Naive thymus-derived CD4-positive, alpha-beta T cell (primary cell): ENCODE results near the gene SNX5. TPM values are rescaled to one million over a fixed set of nuclear protein-coding genes. Genes with fewer than 3 reads are reported as not detected.
A peak's percentile ranks its signal among the peaks of the same experiment; 100 is the strongest.

Experiments
- ATAC-seq: fragments of 150-1000 bp; cut with Tn5 transposase; 2 replicates; pipeline ENCODE4 v1.10.0; 2021; ENCODE audit warnings: mild to moderate bottlenecking, moderate library complexity
- CTCF ChIA-PET: fragments of 350-600 bp; sonication (Branson Sonifier 250); formaldehyde crosslinking; loops from one replicate; lab custom pipeline; 2021; ENCODE audit warnings: antibody characterized with exemption; lab: Charles Lee
- POLR2A ChIA-PET: fragments of 350-600 bp; sonication (Branson Sonifier 250); formaldehyde crosslinking; loops from one replicate; lab custom pipeline; 2021; ENCODE audit warnings: antibody characterized with exemption, inconsistent platforms; lab: Charles Lee
- DNase-seq, 9 donors: peaks; one replicate each; pipeline versions ENCODE4 v3.0.0 to v3.0.0-alpha.2; 2020 to 2022; ENCODE audit warnings: mixed read lengths in 1 of 9
- H3K27ac ChIP-seq: one replicate; pipeline ENCODE4 v1.7.0; 2013; ENCODE audit warnings: mild to moderate bottlenecking, low read depth, low read length, moderate library complexity
- H3K27me3 ChIP-seq, 2 donors: one replicate each; pipeline ENCODE4 v1.7.0; 2013; ENCODE audit warnings: low read length in 2 of 2, mild to moderate bottlenecking in 2 of 2, moderate library complexity in 2 of 2; ENCODE audit not compliant: control insufficient read depth in 2 of 2, insufficient read depth in 2 of 2
- H3K36me3 ChIP-seq, 3 experiments: 1 replicate in 2 of 3; 2 replicates in 1 of 3; pipeline ENCODE4 v1.7.0; 2013; ENCODE audit warnings: low read length in 3 of 3, mild to moderate bottlenecking in 3 of 3, moderate library complexity in 1 of 3; ENCODE audit not compliant: insufficient read depth in 3 of 3, control insufficient read depth in 2 of 3
- H3K4me1 ChIP-seq, 2 donors: one replicate each; pipeline ENCODE4 v1.7.0; 2013; ENCODE audit warnings: low read length in 2 of 2, mild to moderate bottlenecking in 2 of 2, moderate library complexity in 1 of 2; ENCODE audit not compliant: control insufficient read depth in 2 of 2, insufficient read depth in 2 of 2
- H3K4me3 ChIP-seq: 2 replicates; pipeline ENCODE4 v1.7.0; 2013; ENCODE audit warnings: mild to moderate bottlenecking, low read length
- H3K9me3 ChIP-seq, 3 experiments: 1 replicate in 2 of 3; 2 replicates in 1 of 3; pipeline ENCODE4 v1.7.0; 2013; ENCODE audit warnings: low read length in 3 of 3; ENCODE audit not compliant: control insufficient read depth in 2 of 3
- H3K27ac Mint-ChIP-seq, 9 donors: one replicate each; pipeline ENCODE4 v1.8.0; 2020 to 2022; ENCODE audit warnings: mixed read lengths in 9 of 9, mild to moderate bottlenecking in 8 of 9, moderate library complexity in 5 of 9, inconsistent platforms in 2 of 9
- H3K27me3 Mint-ChIP-seq, 5 donors: one replicate each; pipeline ENCODE4 v1.8.0; 2021 to 2022; ENCODE audit warnings: mixed read lengths in 5 of 5, mild to moderate bottlenecking in 1 of 5
- H3K36me3 Mint-ChIP-seq, 5 donors: one replicate each; pipeline ENCODE4 v1.8.0; 2020 to 2022; ENCODE audit warnings: mixed read lengths in 5 of 5, mild to moderate bottlenecking in 3 of 5, inconsistent platforms in 1 of 5
- H3K4me1 Mint-ChIP-seq, 7 donors: one replicate each; pipeline ENCODE4 v1.8.0; 2020 to 2022; ENCODE audit warnings: mixed read lengths in 7 of 7, mild to moderate bottlenecking in 3 of 7, inconsistent platforms in 1 of 7
- H3K4me3 Mint-ChIP-seq, 10 donors: one replicate each; pipeline ENCODE4 v1.8.0; 2020 to 2022; ENCODE audit warnings: mild to moderate bottlenecking in 10 of 10, mixed read lengths in 10 of 10, moderate library complexity in 6 of 10, inconsistent platforms in 2 of 10
- H3K9me3 Mint-ChIP-seq, 11 donors: one replicate each; pipeline ENCODE4 v1.8.0; 2020 to 2022; ENCODE audit warnings: mixed read lengths in 11 of 11, mild to moderate bottlenecking in 4 of 11, inconsistent platforms in 1 of 11, moderate library complexity in 1 of 11
- intact Hi-C, 2 donors: fragments of 100-400 bp; cut with micrococcal nuclease; formaldehyde crosslinking; loops; one replicate each; pipeline ENCODE4 v1.15.1; 2023
- polyA plus RNA-seq, 2 donors: library from polyadenylated mRNA; unstranded; fragments of 300-500 nt; fragmentation: Illumina TruSeq; gene quantifications; one replicate each; pipeline ENCODE4 v1.2.3, GENCODE V29; 2021
- total RNA-seq, 6 experiments: library from RNA in 5 of 6; stranded (reverse) in 5 of 6; gene quantifications; 1 replicate in 5 of 6; 2 replicates in 1 of 6; pipeline ENCODE4 v1.2.3 and lab custom pipeline; 2021 to 2026

SNX5 gene
- total and polyA plus RNA-seq, 7 experiments from 2014 or later: 40.2 to 148 (median 61.9) TPM

DNA sequence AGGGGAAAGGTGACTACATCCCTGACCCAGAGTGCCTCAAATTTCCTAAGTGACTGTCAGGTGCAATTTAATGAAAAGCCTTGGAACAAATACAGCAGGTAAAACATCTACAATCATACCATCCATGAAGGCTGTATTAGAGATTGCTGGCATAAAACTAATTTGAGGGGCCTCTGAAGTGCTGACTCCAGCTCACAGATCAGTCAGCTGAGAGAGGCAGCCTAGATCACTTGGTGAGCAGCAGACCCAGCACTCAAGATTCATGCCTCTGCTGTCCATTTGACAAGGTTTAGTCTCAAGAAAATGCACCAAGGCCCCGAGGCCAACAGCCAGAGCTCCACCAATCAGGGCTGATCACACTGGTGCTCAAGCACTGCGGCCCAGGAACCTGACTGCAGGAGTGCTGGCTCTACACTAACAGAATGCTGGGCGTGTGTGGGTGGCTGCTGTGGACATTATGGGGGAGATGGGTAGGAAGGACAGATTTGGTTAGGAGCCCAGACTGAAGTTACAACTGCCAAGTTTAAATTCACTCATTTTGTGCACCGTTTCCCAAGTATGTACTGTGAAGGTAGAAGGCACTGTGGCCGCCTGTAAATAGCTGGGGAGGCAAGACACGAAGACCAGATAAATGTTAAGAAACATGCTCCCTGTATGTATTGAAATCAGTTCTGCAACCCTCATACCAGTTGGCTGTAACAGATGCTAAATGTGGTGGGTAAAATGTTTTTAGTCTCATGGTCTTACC lies 28.2 kb downstream of the SNX5 start:
- Mint-ChIP-seq H3K36me3 (peaks cover 5 to 34% (median 6%) of the 10 kb centered on the region in 5 donors), H3K9me3 (peaks cover 0 to 2% (median 0%) of the 10 kb centered on the region in 11 donors), H3K4me1 (peaks cover 0 to 28% (median 12%) of the 10 kb centered on the region in 7 donors), H3K27ac (peak overlapping the region in 3 of 9 donors; percentile 29 to 43 (median 31)), H3K27me3 (no peaks in the 10 kb centered on the region), H3K4me3 (no peak overlapping the region)
- no peaks in the 10 kb centered on the region for H3K9me3 ChIP-seq
- peaks cover 0 to 31% (median 5%) of the 10 kb centered on the region in 3 experiments for H3K36me3 ChIP-seq
- ChIA-PET CTCF (no interaction called here), POLR2A (no interaction called here)
- H3K27me3 ChIP-seq: no peaks in the 10 kb centered on the region
- intact Hi-C loops: loop anchor here in 1 of 2 donors (10.0 kb wide), 1 partner anchor 54 kb away; no protein-coding TSS in a partner anchor
- H3K4me1 ChIP-seq: peaks cover 5 to 9% of the 10 kb centered on the region in 2 donors
- no peak overlapping the region for H3K27ac ChIP-seq
- DNase-seq (peak in 1 of 9 donors; percentile 19), ATAC-seq (no peak)
- no peak overlapping the region for H3K4me3 ChIP-seq

DNA sequence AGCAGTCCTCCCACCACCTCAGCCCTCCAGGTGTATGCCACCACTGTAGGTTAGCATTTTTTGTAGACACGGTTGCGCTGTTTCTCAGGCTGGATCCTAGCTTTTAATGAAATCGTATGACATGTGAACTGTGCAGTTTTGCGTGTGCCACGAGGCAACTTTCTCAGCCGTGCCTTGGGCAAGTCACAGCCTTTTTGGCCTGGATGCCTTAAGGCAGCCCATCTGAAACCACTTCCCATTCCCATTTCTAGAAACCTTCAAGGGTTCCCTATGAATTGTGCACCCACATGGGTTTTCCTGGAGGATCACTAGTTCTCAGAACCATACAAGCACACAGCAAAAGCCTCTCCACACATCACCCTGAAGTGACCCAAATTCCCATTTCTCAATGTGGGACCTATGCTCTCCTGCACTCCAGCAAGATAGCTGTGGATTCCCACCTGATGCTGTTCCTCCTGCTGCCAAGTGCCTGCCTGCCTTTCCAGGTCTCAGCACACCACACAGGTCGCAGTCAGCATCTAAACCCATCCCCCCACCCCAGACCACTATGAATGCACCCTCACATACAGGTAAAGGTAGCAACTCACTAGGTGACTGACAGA lies 28.9 kb downstream of the SNX5 start:
- Histone ChIP-seq H3K27me3 (no peaks in the 10 kb centered on the region), H3K4me3 (no peak overlapping the region), H3K27ac (no peak overlapping the region), H3K36me3 (peaks cover 0 to 25% (median 0%) of the 10 kb centered on the region in 3 experiments), H3K4me1 (peaks cover 5 to 9% of the 10 kb centered on the region in 2 donors), H3K9me3 (no peaks in the 10 kb centered on the region)
- ChIA-PET POLR2A (no interaction called here), CTCF (interaction anchor here (0.9 to 2.1 kb wide), 3 partner anchors 57 to 436 kb away, joined by 3 to 6 read pairs (median 3); partner anchors contain the start of gene RRBP1)
- Mint-ChIP-seq H3K4me1 (peaks cover 0 to 24% (median 12%) of the 10 kb centered on the region in 7 donors), H3K36me3 (peaks cover under 1 to 29% (median under 1%) of the 10 kb centered on the region in 5 donors), H3K27me3 (no peaks in the 10 kb centered on the region), H3K9me3 (peaks cover 0 to 2% (median 0%) of the 10 kb centered on the region in 11 donors), H3K4me3 (peak overlapping the region in 1 of 10 donors; percentile 32), H3K27ac (peak overlapping the region in 4 of 9 donors; percentile 34 to 83 (median 51))
- DNase-seq: peak in 1 of 9 donors; percentile 18
- intact Hi-C loops: loop anchor here (1.0 to 10.0 kb wide), 5 partner anchors 29 to 434 kb away; partner anchors contain the start of genes SNX5 (in 2 of the 2) and RRBP1 (in 1 of the 2)
- ATAC-seq: no peak

DNA sequence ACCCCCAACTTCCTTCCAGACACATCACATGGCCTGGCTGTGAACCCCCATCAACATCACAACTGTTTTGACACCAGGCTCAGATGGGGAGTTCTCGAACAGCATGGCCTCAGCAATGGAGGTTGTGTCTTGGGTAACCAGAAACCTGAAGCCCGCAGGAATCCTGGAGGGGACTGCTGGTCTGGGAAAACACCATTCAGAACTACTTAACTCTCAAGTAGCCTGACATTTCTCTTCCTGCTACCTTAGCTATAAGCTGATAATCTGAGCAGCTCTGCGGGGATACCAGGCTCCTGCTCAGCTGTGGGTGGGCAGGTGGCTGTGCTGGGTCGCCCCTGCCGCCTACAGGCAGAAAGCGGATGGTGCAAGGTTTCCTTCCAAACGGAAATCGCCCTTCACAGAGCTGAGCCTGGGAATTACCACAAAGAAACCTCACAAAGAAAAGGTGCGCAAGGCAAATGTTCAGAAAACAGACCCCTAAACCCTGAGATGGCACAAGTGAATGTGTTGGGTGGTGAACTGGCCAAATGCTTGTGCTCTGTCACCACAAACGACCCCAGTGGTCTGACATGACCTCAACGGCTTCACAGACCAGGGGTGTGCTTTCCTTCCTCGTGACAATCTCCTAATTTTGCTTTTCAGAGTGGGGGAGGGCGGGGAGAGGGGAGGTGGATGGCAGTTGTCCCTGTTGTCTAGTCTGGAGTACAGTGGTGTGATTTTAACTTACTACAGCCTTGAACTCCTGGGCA lies 29.5 kb downstream of the SNX5 start:
- peaks cover 0 to 22% (median 12%) of the 10 kb centered on the region in 7 donors for H3K4me1 Mint-ChIP-seq
- ATAC-seq (peak; percentile 91), DNase-seq (peak; percentile 18 to 53 (median 34))
- peaks cover 5 to 9% of the 10 kb centered on the region in 2 donors for H3K4me1 ChIP-seq
- H3K27me3 ChIP-seq: no peaks in the 10 kb centered on the region
- intact Hi-C loops: loop anchor here (1.0 kb wide), 4 partner anchors 29 to 434 kb away; partner anchors contain the start of genes SNX5 (in 2 of the 2) and RRBP1 (in 1 of the 2)
- no peak overlapping the region for H3K4me3 ChIP-seq
- peaks cover 0 to 3% (median 0%) of the 10 kb centered on the region in 11 donors for H3K9me3 Mint-ChIP-seq
- no peaks in the 10 kb centered on the region for H3K9me3 ChIP-seq
- peaks cover 0 to 26% (median 0%) of the 10 kb centered on the region in 5 donors for H3K36me3 Mint-ChIP-seq
- peak overlapping the region in 6 of 10 donors; percentile 4 to 43 (median 37) for H3K4me3 Mint-ChIP-seq
- peak overlapping the region in 4 of 9 donors; percentile 34 to 68 (median 51) for H3K27ac Mint-ChIP-seq
- no peak overlapping the region for H3K27ac ChIP-seq
- ChIA-PET CTCF (interaction anchor here (0.9 to 2.1 kb wide), 3 partner anchors 58 to 435 kb away, joined by 3 to 6 read pairs (median 3); partner anchors contain the start of gene RRBP1), POLR2A (no interaction called here)
- peaks cover 0 to 24% (median 0%) of the 10 kb centered on the region in 3 experiments for H3K36me3 ChIP-seq
- H3K27me3 Mint-ChIP-seq: no peaks in the 10 kb centered on the region

DNA sequence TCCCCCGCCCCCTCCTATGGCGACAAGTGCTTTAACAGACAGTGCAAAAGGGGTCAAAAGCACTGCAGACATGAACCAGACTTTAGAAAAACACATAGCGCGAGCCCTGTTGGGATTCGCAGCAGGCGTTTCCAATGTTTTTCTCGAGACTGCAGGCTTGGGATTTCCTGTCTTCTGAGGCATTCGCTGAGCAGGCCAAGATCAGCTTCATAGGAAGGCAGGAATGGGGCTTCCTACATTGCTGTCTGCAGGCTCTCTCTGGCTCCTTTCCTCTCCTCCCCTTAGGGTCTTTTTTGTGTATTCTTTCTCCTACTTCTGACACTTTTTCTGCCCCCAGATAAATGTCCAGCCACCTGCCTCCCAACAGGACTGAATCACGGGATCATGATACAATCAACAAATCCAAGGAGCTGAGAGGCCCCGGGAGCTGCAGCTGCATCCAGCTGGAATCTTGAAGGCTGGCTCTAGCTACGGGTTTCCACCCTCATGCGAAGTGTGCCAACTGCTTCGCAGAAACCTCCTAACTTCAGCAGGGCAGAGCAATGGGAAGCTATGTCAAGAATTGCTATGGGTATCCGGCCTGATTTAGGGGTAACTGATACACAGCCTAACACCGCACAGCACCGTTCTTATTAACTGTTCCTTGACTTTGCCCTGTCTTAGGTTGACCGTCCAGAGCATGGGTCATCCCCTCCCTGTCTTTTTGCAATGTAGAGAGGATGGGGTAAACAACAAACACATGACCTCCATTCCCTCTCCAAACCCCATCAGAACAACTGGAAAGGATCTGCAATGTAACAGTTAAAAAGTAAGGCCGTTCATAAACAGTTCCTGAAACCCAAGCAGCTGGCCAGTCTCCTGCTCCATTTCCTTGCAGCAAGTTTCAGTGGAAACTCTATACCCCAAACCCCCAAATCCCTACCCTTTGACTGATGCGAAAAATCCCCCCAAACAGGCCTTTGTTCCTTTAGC lies 31.5 kb downstream of the SNX5 start:
- H3K27me3 Mint-ChIP-seq: no peaks in the 10 kb centered on the region
- H3K36me3 ChIP-seq: peaks cover 0 to 4% (median 0%) of the 10 kb centered on the region in 3 experiments
- peaks cover 0 to 20% (median 12%) of the 10 kb centered on the region in 7 donors for H3K4me1 Mint-ChIP-seq
- no peak overlapping the region for H3K27ac ChIP-seq
- no peaks in the 10 kb centered on the region for H3K27me3 ChIP-seq
- intact Hi-C loops: no loop called here
- peaks cover 5 to 9% of the 10 kb centered on the region in 2 donors for H3K4me1 ChIP-seq
- ChIA-PET POLR2A (interaction anchor here (0.7 kb wide), 1 partner anchor 37 kb away, joined by 3 read pairs; no protein-coding TSS in a partner anchor), CTCF (interaction anchor here (0.7 to 2.1 kb wide), 3 partner anchors 60 to 255 kb away, joined by 3 to 6 read pairs (median 3); partner anchors contain the start of gene RRBP1)
- H3K9me3 Mint-ChIP-seq: peaks cover 0 to 5% (median 0%) of the 10 kb centered on the region in 11 donors
- H3K36me3 Mint-ChIP-seq: peaks cover 0 to 6% (median 0%) of the 10 kb centered on the region in 5 donors
- no peak overlapping the region for H3K4me3 Mint-ChIP-seq
- H3K4me3 ChIP-seq: no peak overlapping the region
- H3K27ac Mint-ChIP-seq: no peak overlapping the region
- ATAC-seq: no peak
- no peak for DNase-seq
- H3K9me3 ChIP-seq: no peaks in the 10 kb centered on the region

DNA sequence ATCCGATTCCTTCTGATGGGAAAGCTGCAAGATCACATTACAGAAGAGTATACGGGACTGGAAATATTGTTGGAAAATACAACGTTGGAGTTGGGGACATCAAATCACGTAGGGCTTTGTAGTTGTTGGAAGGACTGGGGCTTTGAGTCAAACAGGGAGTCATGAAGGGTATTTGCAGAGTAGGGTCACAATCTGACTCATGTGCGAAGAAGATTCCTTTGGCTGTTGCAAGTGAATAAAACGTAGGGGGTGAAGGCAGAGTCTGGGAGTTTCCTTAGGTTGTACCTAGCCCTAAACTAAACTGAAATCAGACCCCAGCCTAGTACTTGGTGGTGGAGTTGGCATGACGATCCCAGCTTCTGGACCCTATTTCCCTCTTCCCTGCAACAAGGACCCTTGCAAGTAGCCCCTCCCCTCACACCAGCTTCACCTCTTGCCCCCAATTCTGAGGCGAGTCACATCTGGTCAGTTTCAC lies 32.3 kb downstream of the SNX5 start:
- H3K27me3 Mint-ChIP-seq: no peaks in the 10 kb centered on the region
- no peak for DNase-seq
- no peak overlapping the region for H3K27ac Mint-ChIP-seq
- ChIA-PET CTCF (interaction anchor here (0.7 kb wide), 1 partner anchor 65 kb away, joined by 3 read pairs; no protein-coding TSS in a partner anchor), POLR2A (no interaction called here)
- H3K9me3 Mint-ChIP-seq: peaks cover 0 to 9% (median 0%) of the 10 kb centered on the region in 11 donors
- no peaks in the 10 kb centered on the region for H3K27me3 ChIP-seq
- peaks cover 5 to 9% of the 10 kb centered on the region in 2 donors for H3K4me1 ChIP-seq
- H3K4me1 Mint-ChIP-seq: peaks cover 0 to 20% (median 12%) of the 10 kb centered on the region in 7 donors
- no peak overlapping the region for H3K27ac ChIP-seq
- ATAC-seq: no peak
- H3K36me3 ChIP-seq: no peaks in the 10 kb centered on the region
- no peak overlapping the region for H3K4me3 Mint-ChIP-seq
- intact Hi-C loops: no loop called here
- H3K4me3 ChIP-seq: no peak overlapping the region
- peaks cover 0 to 4% (median 0%) of the 10 kb centered on the region in 5 donors for H3K36me3 Mint-ChIP-seq
- no peaks in the 10 kb centered on the region for H3K9me3 ChIP-seq
